Gastrocnemius medialis (tissue), 4 donors: ENCODE data around the gene STARD3.

Source experiments
- POLR2A ChIP-seq, 2 donors: fragments of 450-650 bp; IDR thresholded peaks; one replicate each; pipeline ENCODE4 v1.6.1; 2017; ENCODE audit warnings: antibody characterized with exemption in 2 of 2, mild to moderate bottlenecking in 2 of 2, moderate library complexity in 2 of 2
- TF ChIP-seq, protein P1 (sequence below), 5 experiments: fragments of 450-650 bp in 3 of 5; fragments of 200-600 bp in 2 of 5; sonication (generic) in 2 of 5; IDR thresholded peaks in 4 of 5; conservative IDR thresholded peaks in 1 of 5; 1 replicate in 4 of 5; 2 replicates in 1 of 5; pipeline ENCODE4 v1.5.1; 2016 to 2019; ENCODE audit warnings: antibody characterized with exemption in 5 of 5, mild to moderate bottlenecking in 3 of 5, moderate library complexity in 3 of 5

DNA sequence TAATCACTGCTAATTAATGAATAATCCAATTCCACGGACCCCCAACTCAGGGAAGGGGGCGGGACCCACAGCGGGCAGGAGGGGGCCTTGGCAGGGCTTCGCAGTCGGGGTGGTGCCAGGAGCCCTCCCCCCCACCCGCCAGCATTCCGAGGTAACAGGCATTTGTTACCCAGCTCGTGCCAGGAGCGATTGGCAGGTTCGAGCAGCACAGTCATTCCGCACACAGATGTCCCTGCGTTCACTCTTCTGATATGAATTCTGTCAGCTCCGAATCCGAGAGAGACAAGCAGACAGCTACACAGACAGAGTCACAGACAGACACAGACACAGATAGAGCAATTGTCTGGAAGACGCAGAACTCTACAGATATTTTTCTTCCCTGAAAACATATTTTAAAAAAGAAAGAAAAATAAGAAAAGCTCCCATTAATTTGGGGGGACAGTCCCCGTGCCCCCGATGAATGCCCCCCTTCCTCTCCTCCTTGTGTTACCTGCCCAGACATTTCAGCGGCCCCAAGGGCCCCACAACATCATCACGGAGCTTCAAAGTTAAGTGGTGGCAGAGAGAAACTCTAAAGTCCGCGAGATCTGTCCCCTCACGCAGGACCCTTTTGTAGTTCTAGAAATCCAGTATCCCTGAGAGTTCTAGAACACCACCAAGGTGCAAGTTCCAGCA, 39.4 kb upstream of the STARD3 start:
- TF ChIP-seq, protein P1, sequence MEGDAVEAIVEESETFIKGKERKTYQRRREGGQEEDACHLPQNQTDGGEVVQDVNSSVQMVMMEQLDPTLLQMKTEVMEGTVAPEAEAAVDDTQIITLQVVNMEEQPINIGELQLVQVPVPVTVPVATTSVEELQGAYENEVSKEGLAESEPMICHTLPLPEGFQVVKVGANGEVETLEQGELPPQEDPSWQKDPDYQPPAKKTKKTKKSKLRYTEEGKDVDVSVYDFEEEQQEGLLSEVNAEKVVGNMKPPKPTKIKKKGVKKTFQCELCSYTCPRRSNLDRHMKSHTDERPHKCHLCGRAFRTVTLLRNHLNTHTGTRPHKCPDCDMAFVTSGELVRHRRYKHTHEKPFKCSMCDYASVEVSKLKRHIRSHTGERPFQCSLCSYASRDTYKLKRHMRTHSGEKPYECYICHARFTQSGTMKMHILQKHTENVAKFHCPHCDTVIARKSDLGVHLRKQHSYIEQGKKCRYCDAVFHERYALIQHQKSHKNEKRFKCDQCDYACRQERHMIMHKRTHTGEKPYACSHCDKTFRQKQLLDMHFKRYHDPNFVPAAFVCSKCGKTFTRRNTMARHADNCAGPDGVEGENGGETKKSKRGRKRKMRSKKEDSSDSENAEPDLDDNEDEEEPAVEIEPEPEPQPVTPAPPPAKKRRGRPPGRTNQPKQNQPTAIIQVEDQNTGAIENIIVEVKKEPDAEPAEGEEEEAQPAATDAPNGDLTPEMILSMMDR (IDR thresholded peaks at IDR 0.05 in 4 of 5, conservative IDR thresholded peaks at IDR 0.05 in 1 of 5): no peak
- no peak for TF ChIP-seq POLR2A (IDR thresholded peaks at IDR 0.05)
